Measurements from ENCODE around the gene CERCAM.
"Not testable (repeated sequence)": the region's sequence is repeated elsewhere in the genome, so short reads cannot be mapped to it uniquely, and the experiment has no call there.

Gene CERCAM

GRCh38 chr9:128409978-128410377 lies 10.7 kb upstream of the CERCAM start:
- peak; percentile 43 for TF ChIP-seq CTCF (IDR thresholded peaks at IDR 0.05; ENCODE audit: low read depth, low read length, missing control alignments)
- no peak overlapping the region for H3K4me3 ChIP-seq (replicated peaks; ENCODE audit: low read depth, low read length)
- no peak for DNase-seq (ENCODE audit: extremely low read depth, low read depth)

GRCh38 chr9:128411364-128412119 lies 9.1 kb upstream of the CERCAM start:
- TF ChIP-seq CTCF (IDR thresholded peaks at IDR 0.05; ENCODE audit: low read depth, low read length, missing control alignments): no peak
- DNase-seq (ENCODE audit: extremely low read depth, low read depth): no peak

GRCh38 chr9:128412120-128412790 lies 8.4 kb upstream of the CERCAM start:
- no peak overlapping the region for H3K4me3 ChIP-seq (replicated peaks; ENCODE audit: low read depth, low read length)
- no peak for DNase-seq (ENCODE audit: extremely low read depth, low read depth)

More at GRCh38 chr9:128411364-128412119, 9.1 kb upstream of the CERCAM start:
- H3K4me3 ChIP-seq (replicated peaks; ENCODE audit: low read depth, low read length): no peak overlapping the region

GRCh38 chr9:128413728-128414127 lies 6.9 kb upstream of the CERCAM start:
- H3K4me3 ChIP-seq (replicated peaks; ENCODE audit: low read depth, low read length); DNase-seq (ENCODE audit: extremely low read depth, low read depth): not testable (repeated sequence)

More at GRCh38 chr9:128412120-128412790, 8.4 kb upstream of the CERCAM start:
- TF ChIP-seq CTCF (IDR thresholded peaks at IDR 0.05; ENCODE audit: low read depth, low read length, missing control alignments): peak; percentile 58

- peak; percentile 16 for TF ChIP-seq CTCF (IDR thresholded peaks at IDR 0.05; ENCODE audit: low read depth, low read length, missing control alignments)
- DNase-seq (ENCODE audit: extremely low read depth, low read depth): no peak
- H3K4me3 ChIP-seq (replicated peaks; ENCODE audit: low read depth, low read length): no peak overlapping the region
These were observed 6.2 kb upstream of the CERCAM start for GRCh38 chr9:128414461-128414860.

GRCh38 chr9:128415281-128415680 lies 5.4 kb upstream of the CERCAM start:
- no peak overlapping the region for H3K4me3 ChIP-seq (replicated peaks; ENCODE audit: low read depth, low read length)
- TF ChIP-seq CTCF (IDR thresholded peaks at IDR 0.05; ENCODE audit: low read depth, low read length, missing control alignments): no peak
- no peak for DNase-seq (ENCODE audit: extremely low read depth, low read depth)

GRCh38 chr9:128416014-128416413 lies 4.6 kb upstream of the CERCAM start:
- H3K4me3 ChIP-seq (replicated peaks; ENCODE audit: low read depth, low read length): no peak overlapping the region
- TF ChIP-seq CTCF (IDR thresholded peaks at IDR 0.05; ENCODE audit: low read depth, low read length, missing control alignments): no peak
- DNase-seq (ENCODE audit: extremely low read depth, low read depth): no peak
